Stimulated activated CD4-positive, alpha-beta T cell treated with anti-CD3 and anti-CD28 coated beads, TNF-alpha, amount 100 ng/mL, for 1 hour (primary cell): Measurements from ENCODE around the gene IL10RB.
"Not testable (repeated sequence)": the region's sequence is repeated elsewhere in the genome, so short reads cannot be mapped to it uniquely, and the experiment has no call there.

ENCODE experiments used
- DNase-seq, 3 donors: peaks; one replicate each; pipeline ENCODE4 v3.0.0-alpha.2; 2020; ENCODE audit warnings: low read depth in 3 of 3, low spot score in 1 of 3

The IL10RB gene

GRCh38 chr21:33266050-33266788, at the start of gene IL10RB:
TSS of gene IL10RB (plus strand) at chr21:33266367. CDS start at chr21:33266466, 99 bp downstream.
- DNase-seq = peak; percentile 27 to 68 (median 48)

- no peak for DNase-seq
These were observed 49.0 kb upstream of the IL10RB start for GRCh38 chr21:33217138-33217520.

DNA sequence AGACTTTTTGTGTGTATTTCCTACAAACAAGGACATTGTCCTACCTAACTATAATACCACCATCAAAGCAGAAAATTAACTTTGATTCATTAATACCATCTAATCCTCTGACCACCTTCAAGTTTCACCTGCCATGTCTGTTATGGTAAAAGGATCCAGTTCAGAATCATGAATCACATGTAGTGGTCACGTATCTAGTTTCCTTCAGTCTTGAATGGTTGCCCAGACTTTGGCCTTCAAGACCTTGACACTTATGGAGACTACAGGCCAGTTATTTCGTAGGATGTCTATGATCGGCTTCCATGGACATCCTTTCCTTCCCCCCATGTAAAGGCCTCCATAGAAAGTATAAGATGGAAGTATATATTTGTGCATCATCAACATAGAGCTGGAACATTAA, 46.9 kb upstream of the IL10RB start:
- no peak for DNase-seq

GRCh38 chr21:33219954-33220353, 46.2 kb upstream of the IL10RB start:
- DNase-seq = no peak

DNA sequence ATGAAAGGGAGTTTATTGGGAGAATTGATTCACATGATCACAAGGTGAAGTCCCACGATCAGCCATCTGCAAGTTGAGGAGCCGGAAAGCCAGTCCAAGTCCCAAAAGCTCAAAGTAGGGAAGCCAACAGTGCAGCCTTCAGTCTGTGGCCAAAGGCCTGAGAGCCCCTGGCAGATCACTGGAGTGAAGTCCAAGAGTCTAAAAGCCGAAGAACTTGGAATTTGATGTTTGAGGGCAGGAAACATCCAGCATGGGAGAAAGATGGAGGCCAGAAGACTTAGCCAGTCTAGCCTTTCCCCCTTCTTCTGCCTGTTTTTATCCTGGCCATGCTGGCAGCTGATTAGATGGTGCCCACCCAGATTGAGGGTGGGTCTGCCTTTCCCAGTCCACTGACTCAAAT, 40.8 kb upstream of the IL10RB start:
- DNase-seq = not testable (repeated sequence)

GRCh38 chr21:33228455-33228854, 37.7 kb upstream of the IL10RB start:
- no peak for DNase-seq

DNA sequence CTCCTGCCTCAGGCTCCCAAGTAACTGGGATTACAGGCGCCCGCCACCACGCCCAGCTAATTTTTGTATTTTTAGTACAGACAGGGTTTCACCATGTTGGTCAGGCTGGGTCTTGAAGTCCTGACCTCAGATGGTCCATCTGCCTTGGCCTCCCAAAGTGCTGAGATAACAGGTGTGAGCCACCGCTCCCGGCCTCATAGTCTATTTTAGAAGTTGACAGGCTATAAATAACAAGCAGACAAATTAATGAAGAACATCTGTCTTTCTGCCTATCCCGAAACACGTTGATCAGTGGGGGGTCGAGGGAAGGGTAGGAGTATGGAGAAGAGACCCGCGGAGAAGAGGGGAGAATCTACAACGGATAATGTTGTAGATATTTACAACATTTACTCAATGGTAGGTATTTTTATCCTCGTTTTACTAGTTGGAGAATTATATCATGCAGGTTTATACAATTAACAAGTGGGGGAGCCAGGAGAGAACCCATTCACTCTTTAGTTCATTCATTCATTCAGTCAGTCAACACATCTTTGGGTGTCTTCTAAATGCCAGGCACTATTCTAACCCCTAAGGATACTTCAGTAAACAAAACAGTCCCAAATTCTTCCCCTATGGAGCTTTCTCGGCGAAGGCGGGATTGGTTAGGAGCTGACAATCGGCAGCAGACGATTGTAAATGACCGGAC, 36.9 kb upstream of the IL10RB start:
- no peak for DNase-seq

DNA sequence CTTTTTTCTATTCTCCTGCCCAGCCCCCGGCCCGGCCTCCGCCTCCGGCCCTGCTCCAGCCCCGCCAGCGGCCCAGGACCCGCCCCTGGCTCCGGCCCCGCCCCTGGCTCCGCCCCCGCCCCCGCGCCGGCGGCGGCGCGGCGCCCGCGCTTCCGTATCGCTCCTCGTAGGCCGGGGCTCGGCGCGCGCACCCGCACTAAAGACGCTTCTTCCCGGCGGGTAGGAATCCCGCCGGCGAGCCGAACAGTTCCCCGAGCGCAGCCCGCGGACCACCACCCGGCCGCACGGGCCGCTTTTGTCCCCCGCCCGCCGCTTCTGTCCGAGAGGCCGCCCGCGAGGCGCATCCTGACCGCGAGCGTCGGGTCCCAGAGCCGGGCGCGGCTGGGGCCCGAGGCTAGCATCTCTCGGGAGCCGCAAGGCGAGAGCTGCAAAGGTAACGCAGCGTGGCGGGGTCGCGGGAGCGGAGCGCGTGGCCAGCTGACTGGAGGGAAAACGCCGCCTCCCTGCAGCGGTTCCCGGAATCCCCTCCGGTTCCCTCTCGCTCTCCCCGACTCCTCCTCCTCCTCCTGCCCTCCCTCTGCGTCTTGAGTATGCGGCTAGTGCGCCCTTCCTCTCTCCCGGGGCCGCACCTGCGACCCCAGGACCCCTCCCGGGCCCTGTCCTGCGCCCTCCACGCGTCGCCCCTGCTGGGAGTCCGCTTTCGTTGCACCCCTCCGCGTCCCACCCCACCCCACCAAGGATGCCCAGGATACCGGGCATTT, 36.2 kb upstream of the IL10RB start, which contains the start of gene IFNAR2:
Gene IFNAR2 (plus strand): TSS at position 155 of the 761 bp plus-strand sequence. CDS start 11,985 bp downstream, outside the sequence.
- peak; percentile 24 to 76 (median 50) for DNase-seq

DNA sequence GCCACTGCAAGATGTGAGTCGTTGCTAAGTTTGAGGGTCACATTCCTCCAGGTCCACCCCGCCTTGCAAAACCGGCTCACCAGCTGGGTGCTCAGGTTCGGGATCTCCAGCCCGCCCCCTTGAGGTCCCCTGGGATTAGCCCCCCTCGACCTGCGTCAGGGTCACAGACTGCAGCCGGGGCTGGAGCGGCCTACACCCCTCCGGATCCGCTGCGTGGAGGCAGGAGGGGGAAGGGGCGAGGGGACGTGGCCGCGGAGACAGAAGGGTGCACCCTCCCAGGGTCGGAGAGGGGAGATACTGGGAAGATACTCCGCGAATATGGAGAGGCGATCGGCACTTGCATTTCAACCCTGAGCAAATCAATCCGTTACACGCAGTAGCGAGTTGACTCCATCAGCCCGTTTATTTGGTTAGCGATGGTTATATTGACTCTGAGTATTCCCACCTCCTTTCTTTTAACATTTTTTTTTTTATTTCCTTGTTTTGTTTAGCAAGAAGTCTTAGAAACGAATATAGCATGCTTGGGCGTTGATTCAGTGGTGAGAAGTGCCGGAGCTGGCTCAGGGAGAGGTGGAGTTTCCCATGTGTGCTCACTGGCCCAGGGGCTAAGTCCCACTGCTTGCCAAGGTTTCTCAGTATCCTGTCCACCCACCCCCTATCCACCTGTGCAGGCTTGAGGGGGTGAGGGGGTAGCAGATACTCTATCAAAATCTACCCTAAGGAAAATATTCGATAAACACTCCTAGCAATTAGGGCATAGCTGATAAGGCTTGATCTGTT, 35.4 kb upstream of the IL10RB start:
- peak in 1 of 3 donors; percentile 16 for DNase-seq

DNA sequence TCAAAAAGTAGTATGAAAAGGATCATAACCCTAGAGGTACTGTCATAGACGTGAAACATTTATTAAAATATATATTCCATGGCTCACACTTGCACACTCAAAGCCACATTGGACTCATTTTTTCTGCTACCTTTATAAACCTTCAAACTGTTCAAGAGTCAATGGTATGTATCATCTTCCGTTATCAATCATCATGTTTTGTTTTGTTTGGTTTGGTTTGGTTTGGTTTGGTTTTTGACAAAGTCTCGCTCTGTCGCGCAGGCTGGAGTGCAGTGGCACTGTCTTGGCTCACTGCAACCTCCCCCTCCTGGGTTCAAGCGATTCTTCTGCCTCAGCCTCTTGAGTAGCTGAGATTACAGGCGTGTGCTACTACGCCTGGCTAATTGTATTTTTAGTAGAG, 34.6 kb upstream of the IL10RB start:
- peak in 1 of 3 donors; percentile 31 for DNase-seq

DNA sequence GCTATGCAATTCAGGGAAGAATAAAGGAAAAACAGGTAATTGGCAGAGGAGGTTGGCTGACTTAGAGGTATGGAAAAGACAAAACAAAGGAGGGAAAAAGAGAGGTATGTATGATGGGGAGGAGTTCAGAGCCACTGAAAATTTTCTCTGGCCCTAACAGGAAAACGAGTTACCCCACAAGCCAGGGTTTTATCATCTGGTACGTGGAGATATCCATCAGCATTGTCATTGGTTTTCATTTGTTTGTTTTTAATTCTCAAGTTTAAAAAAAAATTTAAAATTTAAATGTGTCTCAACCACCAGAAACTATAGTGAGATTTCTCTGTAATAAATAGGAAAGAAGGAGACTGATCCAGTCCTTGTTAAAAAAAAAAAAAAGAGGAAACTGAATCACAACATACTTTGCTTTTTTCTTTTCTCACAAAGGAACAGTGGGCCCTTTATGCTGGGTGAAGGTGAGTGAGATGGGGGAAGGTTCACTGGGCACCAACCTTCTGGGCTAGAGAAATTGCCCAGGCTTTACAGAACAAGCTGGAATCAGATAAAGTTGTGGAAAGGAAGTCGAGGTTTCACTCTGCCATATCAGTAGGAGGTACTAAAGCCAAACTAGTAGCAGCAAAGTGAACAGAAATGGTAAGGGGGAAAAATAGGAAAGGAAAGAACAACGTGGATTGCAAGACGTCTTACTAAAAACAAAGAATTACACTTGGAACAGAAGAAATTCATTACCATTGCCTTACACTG, 33.7 kb upstream of the IL10RB start:
- no peak for DNase-seq

GRCh38 chr21:33234635-33235520, 31.3 kb upstream of the IL10RB start:
- no peak for DNase-seq

- DNase-seq = no peak
These were observed 30.0 kb upstream of the IL10RB start for GRCh38 chr21:33236013-33236686.

DNA sequence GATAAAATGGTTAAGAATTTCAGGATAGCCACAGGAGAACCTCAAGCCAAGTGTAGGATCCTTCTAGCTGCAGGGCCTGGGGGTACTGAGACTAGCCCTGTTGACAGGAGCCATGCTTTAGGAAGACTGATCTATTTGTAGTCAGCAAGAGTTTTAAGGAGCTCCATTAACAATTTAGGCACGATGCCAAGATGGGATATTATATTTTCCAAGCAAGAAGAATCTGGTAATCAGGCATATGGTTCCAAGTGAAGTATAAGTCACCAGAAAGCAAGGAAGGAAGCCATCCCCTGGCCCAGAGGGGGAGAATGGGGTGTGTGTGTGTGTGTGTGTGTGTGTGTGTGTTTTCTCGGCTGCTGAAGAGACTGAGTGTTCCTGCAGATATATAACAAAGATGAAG, 29.4 kb upstream of the IL10RB start:
- DNase-seq = no peak

DNA sequence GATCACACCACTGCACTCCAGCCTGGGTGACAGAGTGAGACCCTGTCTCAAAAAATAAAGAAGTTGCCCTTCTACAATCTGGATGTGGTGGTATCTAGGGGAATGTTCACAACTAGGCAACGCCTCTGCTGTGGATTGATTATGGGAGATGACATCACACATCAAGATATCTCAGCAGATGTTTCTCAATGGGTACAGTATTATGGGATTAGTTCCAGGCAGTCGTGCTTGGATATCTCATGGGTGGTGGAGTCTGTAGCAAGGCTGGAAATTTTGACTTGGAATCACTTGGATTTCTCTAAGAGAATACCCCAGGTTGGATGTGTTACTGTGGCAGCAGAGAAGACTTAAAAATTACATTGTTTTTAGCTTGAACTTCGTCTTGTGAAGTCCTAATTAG, 28.7 kb upstream of the IL10RB start:
- no peak for DNase-seq

GRCh38 chr21:33238146-33238545, 28.0 kb upstream of the IL10RB start:
- DNase-seq = no peak

GRCh38 chr21:33238565-33239255, 27.5 kb upstream of the IL10RB start:
- DNase-seq = no peak

- DNase-seq = not testable (repeated sequence)
These were observed 26.5 kb upstream of the IL10RB start for GRCh38 chr21:33239559-33240127.
